Neural crest cell (in vitro differentiated cells): Measurements from ENCODE around the gene PPT2. TPM values are rescaled to one million over a fixed set of nuclear protein-coding genes. Genes with fewer than 3 reads are reported as not detected.
A peak's percentile ranks its signal among the peaks of the same experiment; 100 is the strongest.

Experiments used
- DNase-seq: peaks from one replicate; pipeline ENCODE4 v3.0.0; 2021; ENCODE audit warnings: low read depth, mixed read lengths, low spot score
- H3K27ac Mint-ChIP-seq: one replicate; pipeline ENCODE4 v1.8.0; 2021; ENCODE audit warnings: mild to moderate bottlenecking, mixed read lengths; ENCODE audit not compliant: unreplicated experiment
- H3K27me3 Mint-ChIP-seq: 2 replicates; pipeline ENCODE4 v1.8.0; 2021; ENCODE audit warnings: low read depth, mild to moderate bottlenecking, mixed read lengths
- H3K36me3 Mint-ChIP-seq: 2 replicates; pipeline ENCODE4 v1.8.0; 2021; ENCODE audit warnings: low read depth, mild to moderate bottlenecking, mixed read lengths
- H3K4me1 Mint-ChIP-seq: 2 replicates; pipeline ENCODE4 v1.8.0; 2021; ENCODE audit warnings: mixed read lengths
- H3K4me3 Mint-ChIP-seq: one replicate; pipeline ENCODE4 v1.8.0; 2021; ENCODE audit warnings: mild to moderate bottlenecking, mixed read lengths
- H3K9me3 Mint-ChIP-seq: 2 replicates; pipeline ENCODE4 v1.8.0; 2021; ENCODE audit warnings: mixed read lengths
- CTCF ChIP-seq: fragments of 200-600 bp; sonication (generic); conservative IDR thresholded peaks from 2 replicates; pipeline ENCODE4 v1.5.0; 2021; ENCODE audit warnings: antibody characterized with exemption, mild to moderate bottlenecking
- total RNA-seq: library from RNA; stranded (reverse); gene quantifications from 2 replicates; pipeline ENCODE4 v1.2.1, GENCODE V29; 2021

PPT2 gene
- total RNA-seq, 1 donor from 2014 or later = 60.9 TPM

- DNase-seq = no peak
- H3K4me1 Mint-ChIP-seq = peaks cover 53% of the 10 kb centered on the region
- H3K36me3 Mint-ChIP-seq = peaks cover 35% of the 10 kb centered on the region
- H3K27ac Mint-ChIP-seq = peak overlapping the region; percentile 90
- no peak for TF ChIP-seq CTCF
- H3K4me3 Mint-ChIP-seq = peak overlapping the region; percentile 74
- no peaks in the 10 kb centered on the region for H3K9me3 Mint-ChIP-seq
- peaks cover 3% of the 10 kb centered on the region for H3K27me3 Mint-ChIP-seq
Measured at GRCh38 chr6:32167761-32168262, 13.9 kb downstream of the PPT2 start.

GRCh38 chr6:32168350-32168749 is 14.4 kb downstream of the PPT2 start:
- Mint-ChIP-seq H3K27me3 (peaks cover 3% of the 10 kb centered on the region), H3K4me3 (peak overlapping the region; percentile 74), H3K9me3 (no peaks in the 10 kb centered on the region), H3K4me1 (peaks cover 49% of the 10 kb centered on the region), H3K27ac (peak overlapping the region; percentile 54), H3K36me3 (peaks cover 30% of the 10 kb centered on the region)
- no peak for TF ChIP-seq CTCF
- no peak for DNase-seq

- peaks cover 3% of the 10 kb centered on the region for H3K27me3 Mint-ChIP-seq
- H3K36me3 Mint-ChIP-seq = peaks cover 30% of the 10 kb centered on the region
- peak overlapping the region; percentile 54 for H3K27ac Mint-ChIP-seq
- H3K9me3 Mint-ChIP-seq = no peaks in the 10 kb centered on the region
- TF ChIP-seq CTCF = no peak
- DNase-seq = no peak
- peaks cover 47% of the 10 kb centered on the region for H3K4me1 Mint-ChIP-seq
- H3K4me3 Mint-ChIP-seq = peak overlapping the region; percentile 74
Measured at GRCh38 chr6:32168807-32169591, 15.1 kb downstream of the PPT2 start.

GRCh38 chr6:32170294-32170693 is 16.4 kb downstream of the PPT2 start:
- no peak overlapping the region for H3K27ac Mint-ChIP-seq
- peaks cover 27% of the 10 kb centered on the region for H3K36me3 Mint-ChIP-seq
- no peak for TF ChIP-seq CTCF
- H3K27me3 Mint-ChIP-seq = peaks cover 3% of the 10 kb centered on the region
- peaks cover 49% of the 10 kb centered on the region for H3K4me1 Mint-ChIP-seq
- DNase-seq = no peak
- H3K4me3 Mint-ChIP-seq = peak overlapping the region; percentile 61
- H3K9me3 Mint-ChIP-seq = no peaks in the 10 kb centered on the region

GRCh38 chr6:32171234-32171633 is 17.3 kb downstream of the PPT2 start:
- peaks cover 23% of the 10 kb centered on the region for H3K36me3 Mint-ChIP-seq
- no peak for DNase-seq
- H3K27me3 Mint-ChIP-seq = peaks cover 3% of the 10 kb centered on the region
- H3K4me3 Mint-ChIP-seq = peak overlapping the region; percentile 64
- no peak for TF ChIP-seq CTCF
- peaks cover 48% of the 10 kb centered on the region for H3K4me1 Mint-ChIP-seq
- no peaks in the 10 kb centered on the region for H3K9me3 Mint-ChIP-seq
- H3K27ac Mint-ChIP-seq = peak overlapping the region; percentile 51
